ENCODE measurements around the gene MRNIP.

- TF ChIP-seq CTCF (IDR thresholded peaks at IDR 0.05) (no peak), POLR2A (IDR thresholded peaks at IDR 0.05) (no peak)
These were observed 12.3 kb upstream of the MRNIP start for GRCh38 chr5:179870952-179871351.

All from body of pancreas (tissue), 4 donors.